Measurements from ENCODE around the gene UBTD1.
"Not testable (repeated sequence)": the region's sequence is repeated elsewhere in the genome, so short reads cannot be mapped to it uniquely, and the experiment has no call there.

UBTD1 gene

GRCh38 chr10:97560731-97561381 lies 62.1 kb downstream of the UBTD1 start:
- not testable (repeated sequence) for DNase-seq

DNA sequence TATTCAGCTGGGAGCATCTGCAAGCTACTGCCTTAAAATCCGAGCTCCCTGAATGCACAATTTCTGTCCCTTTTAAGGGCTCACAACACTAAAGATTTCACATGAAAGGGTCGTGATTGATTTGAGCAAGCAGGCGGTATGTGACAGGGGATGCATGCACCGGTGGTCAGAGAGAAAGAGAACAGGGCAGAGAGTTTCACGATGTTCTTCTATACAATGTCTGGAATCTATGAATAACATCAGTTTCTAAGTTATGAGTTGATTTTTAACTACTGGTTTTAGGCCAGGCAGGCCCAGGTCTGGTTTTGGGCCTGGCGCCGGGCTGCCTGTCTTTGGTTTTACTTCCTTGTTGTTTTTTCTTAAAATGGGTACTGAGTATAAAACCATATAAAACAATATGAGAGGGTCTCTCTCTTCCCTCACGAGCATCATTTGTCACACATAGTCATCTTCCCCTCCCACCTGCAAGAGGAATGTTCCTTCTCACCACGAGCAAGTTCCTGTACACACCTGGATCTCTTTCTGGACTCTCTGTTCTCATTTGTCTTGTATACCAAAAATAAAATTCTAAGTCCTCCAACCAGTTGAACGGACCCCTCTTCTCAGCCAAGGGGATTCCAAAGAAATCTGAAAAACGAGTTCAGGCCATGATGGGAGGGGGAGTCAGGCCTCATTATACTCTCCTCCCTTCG lies 62.8 kb downstream of the UBTD1 start:
- DNase-seq, result not testable (repeated sequence)

DNA sequence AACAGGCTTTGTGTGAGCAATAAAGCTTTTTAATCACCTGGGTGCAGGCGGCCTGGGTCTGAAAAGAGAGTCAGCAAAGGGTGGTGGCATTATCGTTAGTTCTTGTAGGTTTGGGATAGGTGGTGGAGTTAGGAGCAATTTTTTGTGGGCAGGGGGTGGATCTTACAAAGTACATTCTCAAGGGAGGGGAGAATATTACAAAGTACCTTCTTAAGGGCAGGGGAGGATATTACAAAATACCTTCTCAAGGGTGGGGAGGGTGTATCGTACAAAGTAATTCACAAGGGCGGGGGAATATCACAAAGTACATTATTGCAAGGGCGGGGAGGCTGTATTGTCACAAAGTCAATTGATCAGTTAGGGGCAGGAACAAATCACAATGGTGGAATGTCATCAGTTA lies 63.6 kb downstream of the UBTD1 start:
- DNase-seq, result not testable (repeated sequence)

DNA sequence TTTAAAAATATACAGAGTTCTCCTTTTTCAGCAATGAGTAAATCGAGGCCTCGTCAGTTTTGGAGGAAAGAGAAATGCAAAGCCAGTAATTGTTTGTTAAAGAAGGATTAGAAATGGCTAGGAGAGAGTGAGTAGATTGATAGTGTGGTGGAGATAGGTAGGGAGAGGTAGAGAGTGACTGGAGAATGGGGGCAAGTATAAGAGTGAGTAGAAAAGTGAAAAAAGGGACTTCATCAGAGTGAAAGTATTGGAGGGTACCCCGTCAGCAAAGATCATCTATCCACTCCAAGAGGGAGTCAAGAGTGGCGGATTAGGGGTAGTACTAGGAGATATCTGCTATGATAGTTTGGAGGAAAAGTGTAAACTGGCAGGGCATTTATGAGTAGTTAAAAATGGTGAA lies 64.6 kb downstream of the UBTD1 start:
- DNase-seq, result no peak

DNA sequence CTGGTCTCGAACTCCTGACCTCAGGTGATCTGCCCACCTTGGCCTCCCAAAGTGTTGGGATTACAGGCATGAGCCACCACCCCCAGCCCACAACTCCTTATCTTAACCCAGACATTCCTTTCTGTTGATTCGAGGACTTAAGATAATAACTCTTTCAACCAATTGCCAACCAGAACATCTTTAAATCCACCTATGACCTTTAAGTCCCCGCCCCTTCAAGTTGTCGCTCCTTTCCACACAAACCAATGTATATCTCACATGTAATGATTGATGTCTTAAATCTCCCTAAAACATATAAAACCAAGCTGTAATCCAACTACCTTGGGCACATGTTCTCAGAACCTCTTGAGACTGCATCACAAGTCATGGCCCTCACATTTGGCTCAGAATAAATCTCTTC lies 66.1 kb downstream of the UBTD1 start:
- DNase-seq, result no peak

DNA sequence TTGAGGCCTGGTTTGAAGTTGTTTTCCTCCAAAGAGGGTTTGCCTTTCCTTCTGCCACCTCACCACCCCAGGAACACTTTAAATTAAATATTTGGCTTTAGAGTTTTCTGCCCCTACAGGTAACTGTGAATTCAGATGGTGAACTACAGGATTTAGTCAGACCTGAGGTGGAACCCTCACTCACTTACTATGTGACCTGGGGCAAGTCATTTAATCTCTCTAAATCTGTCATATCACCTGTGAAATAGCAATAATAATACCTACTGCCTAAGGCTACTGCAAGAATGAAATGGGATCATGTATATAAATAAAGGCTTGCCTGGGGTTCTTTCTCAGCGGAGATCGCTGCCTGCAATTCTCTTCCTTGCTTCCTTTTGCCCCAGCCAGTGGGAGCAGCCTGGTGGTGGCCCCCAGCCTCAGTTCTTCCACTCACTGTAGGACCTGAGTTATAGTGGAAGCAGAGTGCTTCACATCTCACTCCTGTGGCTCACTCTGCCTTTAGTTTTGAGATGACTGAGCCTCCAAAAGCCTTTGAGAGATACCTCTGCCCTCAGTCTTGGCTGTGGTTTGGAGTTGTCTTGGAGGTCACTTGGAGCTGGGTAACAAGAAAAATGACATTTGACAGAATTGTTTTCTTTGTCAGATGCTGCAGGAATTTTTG lies 67.7 kb downstream of the UBTD1 start:
- DNase-seq, result no peak

DNA sequence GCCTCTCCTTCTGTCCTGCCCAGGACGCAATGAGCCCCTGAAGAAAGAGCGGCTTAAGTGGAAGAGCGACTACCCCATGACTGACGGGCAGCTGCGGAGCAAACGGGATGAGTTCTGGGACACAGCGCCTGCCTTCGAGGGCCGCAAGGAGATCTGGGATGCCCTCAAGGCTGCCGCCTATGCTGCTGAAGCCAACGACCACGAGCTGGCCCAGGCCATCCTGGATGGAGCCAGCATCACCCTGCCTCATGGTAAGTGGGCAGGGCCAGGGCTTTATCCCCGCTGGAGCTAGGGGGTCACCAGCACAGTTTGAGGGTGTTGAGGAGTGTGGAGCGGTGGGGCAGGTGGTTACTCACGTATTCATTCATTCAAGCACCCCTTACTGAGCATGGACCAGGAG lies 69.2 kb downstream of the UBTD1 start:
- no peak for DNase-seq

GRCh38 chr10:97570146-97570788 lies 71.5 kb downstream of the UBTD1 start:
- no peak for DNase-seq

- DNase-seq, result peak in 17 of 58 donors; percentile 6 to 63 (median 21)
Measured at GRCh38 chr10:97570789-97571471, 72.2 kb downstream of the UBTD1 start.

- peak in 1 of 58 donors; percentile 38 for DNase-seq
Measured at GRCh38 chr10:97571622-97572021, 72.9 kb downstream of the UBTD1 start.

DNA sequence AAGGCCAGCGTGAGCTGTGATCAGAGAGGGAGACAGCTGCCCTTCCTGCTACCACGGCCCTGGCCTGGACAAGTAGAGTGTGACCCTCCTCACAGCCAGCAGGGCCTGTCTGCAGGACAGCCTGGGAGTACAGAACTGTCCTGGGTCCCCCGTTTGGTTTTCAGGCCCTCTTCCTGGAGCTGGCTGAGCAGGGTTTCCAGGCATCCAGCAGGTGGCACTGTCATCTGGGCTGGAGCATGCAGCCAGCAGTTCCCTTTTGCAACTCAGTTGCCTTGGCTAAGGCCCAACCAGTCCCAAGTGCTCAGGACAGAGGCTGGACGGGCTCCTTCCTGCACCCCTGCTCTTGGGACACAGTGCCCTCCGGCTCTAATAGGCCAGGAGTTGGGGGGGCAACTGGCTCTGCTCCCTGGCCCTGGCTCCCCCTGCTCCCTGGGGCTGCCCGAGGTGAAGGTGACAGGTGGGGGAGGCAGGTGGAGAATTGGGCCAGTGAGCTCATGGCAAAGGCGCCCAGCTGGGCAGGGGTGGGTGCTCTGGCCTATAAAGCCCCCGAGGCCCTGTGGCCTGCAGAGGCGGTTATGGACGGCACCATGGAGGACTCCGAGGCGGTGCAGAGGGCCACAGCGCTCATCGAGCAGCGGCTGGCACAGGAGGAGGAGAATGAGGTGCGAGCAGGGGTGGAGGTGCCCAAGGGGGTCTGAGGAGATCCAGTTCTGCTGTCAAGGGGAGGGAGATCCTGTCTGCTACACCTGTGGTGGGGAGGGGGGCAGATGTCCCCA lies 73.7 kb downstream of the UBTD1 start, which contains the start of gene ANKRD2:
Gene ANKRD2 (plus strand): TSS at position 566 of the 776 bp plus-strand sequence. CDS start 10 bp downstream, at position 576.
- peak in 52 of 58 donors; percentile 13 to 82 (median 58) for DNase-seq

DNA sequence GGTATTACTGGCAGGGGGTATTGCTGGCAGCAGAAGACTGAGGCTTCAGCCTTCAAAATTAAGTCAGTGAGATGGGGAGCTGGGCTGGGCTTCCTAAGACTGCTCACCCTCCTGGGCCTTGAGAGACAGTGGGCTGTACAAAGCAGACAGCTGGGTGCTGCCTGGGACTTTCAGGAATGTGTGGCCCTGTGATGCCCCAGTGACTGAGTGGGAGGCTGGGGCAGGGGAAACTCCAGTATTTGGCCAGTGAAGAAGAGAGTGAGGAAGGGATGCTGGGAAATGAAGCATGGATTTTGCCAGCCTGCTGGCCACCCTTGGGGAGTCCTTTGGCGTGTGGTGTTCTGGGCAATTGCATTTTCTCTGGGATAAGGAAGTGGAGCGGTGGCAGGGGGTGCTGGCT lies 74.3 kb downstream of the UBTD1 start:
- no peak for DNase-seq

DNA sequence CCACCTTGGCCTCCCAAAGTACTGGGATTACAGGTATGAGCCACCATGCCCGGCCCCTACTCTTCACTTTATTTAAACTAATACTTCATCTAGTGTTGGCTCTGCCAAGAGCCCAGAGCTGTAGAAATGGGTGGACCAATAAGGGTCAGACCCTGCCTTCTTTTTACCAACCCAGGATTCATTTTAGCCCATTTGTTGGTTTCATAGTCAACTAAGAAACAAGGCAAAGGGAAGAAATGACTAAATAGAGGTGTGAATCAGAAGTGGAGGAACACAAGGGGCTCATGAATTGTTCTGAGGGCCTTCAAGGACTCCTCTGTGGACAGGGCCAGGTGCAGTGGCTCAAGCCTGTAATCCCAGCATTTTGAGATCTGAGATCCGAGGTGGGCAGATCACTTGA lies 74.9 kb downstream of the UBTD1 start:
- no peak for DNase-seq

DNA sequence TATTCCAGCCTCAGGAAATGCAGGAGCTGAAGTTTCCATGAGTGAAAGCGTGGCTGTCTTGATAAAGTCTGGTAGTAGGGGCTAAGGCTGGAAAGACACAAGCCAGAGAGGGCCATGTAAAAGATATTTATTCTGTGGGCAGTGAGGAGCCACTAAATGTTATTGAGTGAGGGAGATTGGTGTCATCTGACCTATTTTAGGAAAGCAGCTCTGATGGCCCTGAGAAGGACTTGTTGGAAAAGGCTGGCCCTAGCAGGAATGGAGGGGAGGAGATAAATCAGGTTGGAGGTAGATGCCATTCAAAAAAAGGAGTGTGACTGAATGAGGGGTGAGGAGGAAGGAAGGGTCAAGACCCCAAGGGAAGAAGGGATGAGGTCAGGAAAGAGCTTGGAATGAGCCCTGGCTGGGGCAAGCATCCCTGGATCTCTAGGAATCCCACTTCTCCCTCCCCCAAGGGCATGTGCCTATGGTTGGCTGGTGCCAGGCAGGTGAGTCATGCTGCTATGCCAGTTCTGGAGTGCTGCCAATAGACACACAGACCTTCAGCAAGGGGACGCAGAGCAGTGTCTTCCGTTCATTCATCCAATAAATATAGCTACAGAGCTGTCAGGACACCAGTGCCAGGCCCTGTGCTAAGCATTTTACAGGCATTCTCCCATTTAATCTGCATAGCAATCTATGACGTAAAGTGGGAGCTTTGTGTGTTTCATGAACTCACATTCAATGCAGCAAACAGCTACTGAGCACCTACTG lies 75.8 kb downstream of the UBTD1 start:
- peak in 4 of 58 donors; percentile 7 to 15 (median 14) for DNase-seq

DNA sequence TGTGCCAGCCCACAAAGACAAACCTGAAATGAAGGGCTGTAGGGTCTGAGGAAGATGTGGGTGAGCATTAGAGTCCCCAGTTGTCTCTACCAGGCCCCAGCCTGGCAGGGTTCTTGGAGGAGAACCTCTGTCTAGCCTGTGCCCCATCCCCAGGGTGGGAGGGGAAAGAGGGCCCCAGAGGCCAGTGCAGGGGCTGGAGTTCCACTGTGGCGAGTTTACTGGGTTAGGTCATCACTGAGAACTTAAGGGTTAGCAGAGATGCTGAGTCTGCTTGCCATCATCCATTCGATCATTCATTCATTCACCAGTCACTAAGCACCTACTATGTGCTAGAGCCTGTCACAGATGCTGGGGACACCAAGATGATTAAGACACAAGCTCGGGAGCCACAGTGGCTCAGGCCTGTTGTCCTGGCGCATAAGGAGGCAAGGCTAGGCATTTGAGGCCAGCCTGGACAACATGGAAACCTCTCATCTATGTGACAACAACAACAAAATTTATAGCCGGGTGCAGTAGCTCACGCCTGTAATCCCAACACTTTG lies 76.5 kb downstream of the UBTD1 start:
- DNase-seq, result no peak

GRCh38 chr10:97576487-97576886 lies 77.8 kb downstream of the UBTD1 start:
- not testable (repeated sequence) for DNase-seq

GRCh38 chr10:97577701-97578100 lies 79.0 kb downstream of the UBTD1 start:
- DNase-seq, result no peak

GRCh38 chr10:97578171-97578844 lies 79.6 kb downstream of the UBTD1 start:
- no peak for DNase-seq
